ENCODE data around the gene ATP2C1. TPM values are rescaled to one million over a fixed set of nuclear protein-coding genes. Genes with fewer than 3 reads are reported as not detected.

ATP2C1 gene
- total RNA-seq, 4 donors from 2014 or later, result 25.1 to 41.7 (median 26.4) TPM

GRCh38 chr3:130961458-130961857 is 67.6 kb downstream of the ATP2C1 start:
- H3K27me3 ChIP-seq, result no peaks in the 10 kb centered on the region
- H3K27ac ChIP-seq, result no peak overlapping the region
- no peak for DNase-seq
- no peaks in the 10 kb centered on the region for H3K9me3 ChIP-seq
- in situ Hi-C loops (cut with MboI; ENCODE audit: low sequenced_read_pairs in 4 of 4), result no loop called here
- intact Hi-C loops (cut with DNase I; ENCODE audit: low total_unique reads), result no loop called here
- peaks cover 6 to 61% of the 10 kb centered on the region in 2 donors for H3K36me3 ChIP-seq
- H3K4me3 ChIP-seq, result no peak overlapping the region
- no peak for ATAC-seq
- H3K4me1 ChIP-seq, result no peaks in the 10 kb centered on the region
- TF ChIP-seq CTCF (IDR thresholded peaks at IDR 0.05 in 4 of 5, conservative IDR thresholded peaks at IDR 0.05 in 1 of 5) (no peak), POLR2A (IDR thresholded peaks at IDR 0.05) (no peak)

- in situ Hi-C loops (cut with MboI; ENCODE audit: low sequenced_read_pairs in 4 of 4), result no loop called here
- Histone ChIP-seq H3K4me3 (no peak overlapping the region), H3K27ac (no peak overlapping the region), H3K4me1 (no peaks in the 10 kb centered on the region), H3K36me3 (peaks cover 6 to 76% of the 10 kb centered on the region in 2 donors), H3K9me3 (no peaks in the 10 kb centered on the region), H3K27me3 (no peaks in the 10 kb centered on the region)
- DNase-seq, result no peak
- intact Hi-C loops (cut with DNase I; ENCODE audit: low total_unique reads), result no loop called here
- TF ChIP-seq CTCF (IDR thresholded peaks at IDR 0.05 in 4 of 5, conservative IDR thresholded peaks at IDR 0.05 in 1 of 5) (no peak), POLR2A (IDR thresholded peaks at IDR 0.05) (no peak)
- no peak for ATAC-seq
Measured at GRCh38 chr3:130963444-130963843, 69.6 kb downstream of the ATP2C1 start.

GRCh38 chr3:130963878-130964277 is 70.0 kb downstream of the ATP2C1 start:
- no peaks in the 10 kb centered on the region for H3K4me1 ChIP-seq
- no peak overlapping the region for H3K27ac ChIP-seq
- in situ Hi-C loops (cut with MboI; ENCODE audit: low sequenced_read_pairs in 4 of 4), result no loop called here
- intact Hi-C loops (cut with DNase I; ENCODE audit: low total_unique reads), result no loop called here
- H3K27me3 ChIP-seq, result no peaks in the 10 kb centered on the region
- no peak for TF ChIP-seq POLR2A (IDR thresholded peaks at IDR 0.05)
- TF ChIP-seq CTCF (IDR thresholded peaks at IDR 0.05 in 4 of 5, conservative IDR thresholded peaks at IDR 0.05 in 1 of 5), result no peak
- no peak overlapping the region for H3K4me3 ChIP-seq
- DNase-seq (no peak), ATAC-seq (no peak)
- H3K36me3 ChIP-seq, result peaks cover 6 to 79% of the 10 kb centered on the region in 2 donors
- H3K9me3 ChIP-seq, result no peaks in the 10 kb centered on the region

- intact Hi-C loops (cut with DNase I; ENCODE audit: low total_unique reads) (no loop called here), in situ Hi-C loops (cut with MboI; ENCODE audit: low sequenced_read_pairs in 4 of 4) (no loop called here)
- ATAC-seq (no peak), DNase-seq (no peak)
- TF ChIP-seq CTCF (IDR thresholded peaks at IDR 0.05 in 4 of 5, conservative IDR thresholded peaks at IDR 0.05 in 1 of 5) (no peak), POLR2A (IDR thresholded peaks at IDR 0.05) (no peak)
- Histone ChIP-seq H3K27ac (no peak overlapping the region), H3K4me1 (no peaks in the 10 kb centered on the region), H3K36me3 (peaks cover 10 to 69% of the 10 kb centered on the region in 2 donors), H3K4me3 (no peak overlapping the region), H3K27me3 (no peaks in the 10 kb centered on the region), H3K9me3 (no peaks in the 10 kb centered on the region)
Measured at GRCh38 chr3:130967281-130967680, 73.4 kb downstream of the ATP2C1 start.

GRCh38 chr3:130968221-130968620 is 74.3 kb downstream of the ATP2C1 start:
- Histone ChIP-seq H3K4me1 (no peaks in the 10 kb centered on the region), H3K36me3 (peaks cover 10 to 69% of the 10 kb centered on the region in 2 donors), H3K4me3 (no peak overlapping the region), H3K9me3 (no peaks in the 10 kb centered on the region), H3K27ac (no peak overlapping the region), H3K27me3 (no peaks in the 10 kb centered on the region)
- no peak for ATAC-seq
- intact Hi-C loops (cut with DNase I; ENCODE audit: low total_unique reads) (no loop called here), in situ Hi-C loops (cut with MboI; ENCODE audit: low sequenced_read_pairs in 4 of 4) (no loop called here)
- DNase-seq, result no peak
- TF ChIP-seq POLR2A (IDR thresholded peaks at IDR 0.05), result no peak

All from gastrocnemius medialis (tissue), 4 donors.